GM13977 (cell line): Measurements from ENCODE around the gene TMF1.

Experiments used
- DNase-seq: peaks from one replicate; pipeline ENCODE4 v3.0.0; 2012; ENCODE audit warnings: low spot score
- in situ Hi-C: fragments of 300-500 bp; cut with MboI; formaldehyde crosslinking; loops from one replicate; pipeline ENCODE4 v1.12.0; 2022; ENCODE audit warnings: low sequenced_read_pairs, low pct_unique_long_range_greater_than_20kb, mixed read lengths, inconsistent platforms; ENCODE audit not compliant: unreplicated experiment
- TF ChIP-seq, protein P1 (sequence below): IDR thresholded peaks from 2 replicates; pipeline ENCODE4 v1.5.1; 2012; ENCODE audit warnings: mild to moderate bottlenecking, control low read depth; ENCODE audit not compliant: insufficient read depth; ENCODE audit errors: extremely low read depth, missing control alignments

The TMF1 gene

GRCh38 chr3:69058947-69059224 lies 6.8 kb upstream of the TMF1 start:
- TF ChIP-seq, protein P1, sequence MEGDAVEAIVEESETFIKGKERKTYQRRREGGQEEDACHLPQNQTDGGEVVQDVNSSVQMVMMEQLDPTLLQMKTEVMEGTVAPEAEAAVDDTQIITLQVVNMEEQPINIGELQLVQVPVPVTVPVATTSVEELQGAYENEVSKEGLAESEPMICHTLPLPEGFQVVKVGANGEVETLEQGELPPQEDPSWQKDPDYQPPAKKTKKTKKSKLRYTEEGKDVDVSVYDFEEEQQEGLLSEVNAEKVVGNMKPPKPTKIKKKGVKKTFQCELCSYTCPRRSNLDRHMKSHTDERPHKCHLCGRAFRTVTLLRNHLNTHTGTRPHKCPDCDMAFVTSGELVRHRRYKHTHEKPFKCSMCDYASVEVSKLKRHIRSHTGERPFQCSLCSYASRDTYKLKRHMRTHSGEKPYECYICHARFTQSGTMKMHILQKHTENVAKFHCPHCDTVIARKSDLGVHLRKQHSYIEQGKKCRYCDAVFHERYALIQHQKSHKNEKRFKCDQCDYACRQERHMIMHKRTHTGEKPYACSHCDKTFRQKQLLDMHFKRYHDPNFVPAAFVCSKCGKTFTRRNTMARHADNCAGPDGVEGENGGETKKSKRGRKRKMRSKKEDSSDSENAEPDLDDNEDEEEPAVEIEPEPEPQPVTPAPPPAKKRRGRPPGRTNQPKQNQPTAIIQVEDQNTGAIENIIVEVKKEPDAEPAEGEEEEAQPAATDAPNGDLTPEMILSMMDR = no peak
- in situ Hi-C loops = no loop called here
- no peak for DNase-seq

DNA sequence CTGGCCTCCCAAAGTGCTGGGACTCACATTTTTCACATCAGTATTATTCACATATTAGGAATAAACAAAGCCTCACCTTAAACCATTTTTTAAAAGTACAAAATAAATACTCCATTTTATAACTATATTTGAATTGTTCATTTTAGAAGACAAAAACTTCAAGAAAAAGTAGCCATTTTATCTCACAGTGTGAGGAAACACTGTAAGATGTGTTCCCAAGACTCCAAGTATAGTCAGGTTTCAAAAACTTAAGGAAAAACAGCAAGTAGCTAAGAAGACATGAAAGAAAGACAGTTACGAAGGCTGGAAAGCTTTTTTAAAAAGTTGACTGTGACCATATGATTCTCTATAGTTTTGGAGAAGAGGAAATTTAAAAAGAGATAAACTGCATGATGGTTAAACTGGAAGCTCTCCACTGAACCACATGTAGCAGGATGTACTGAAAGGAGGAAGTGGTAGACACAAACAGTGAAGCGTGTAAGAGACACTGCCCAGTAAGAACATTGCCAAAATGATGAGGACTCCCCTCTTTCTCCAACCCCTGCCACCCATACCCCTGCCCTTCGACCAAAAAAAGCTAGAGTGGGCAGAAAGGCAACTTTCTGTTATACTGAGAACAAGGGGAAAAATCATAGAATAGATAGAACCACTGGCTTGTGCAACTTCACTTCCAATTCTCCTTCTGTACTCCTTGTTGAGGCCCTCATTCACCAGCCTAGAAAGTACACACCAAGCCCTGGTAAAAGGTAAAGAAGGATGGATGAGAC lies 6.2 kb upstream of the TMF1 start:
- TF ChIP-seq, protein P1 = no peak
- no peak for DNase-seq
- in situ Hi-C loops = no loop called here

DNA sequence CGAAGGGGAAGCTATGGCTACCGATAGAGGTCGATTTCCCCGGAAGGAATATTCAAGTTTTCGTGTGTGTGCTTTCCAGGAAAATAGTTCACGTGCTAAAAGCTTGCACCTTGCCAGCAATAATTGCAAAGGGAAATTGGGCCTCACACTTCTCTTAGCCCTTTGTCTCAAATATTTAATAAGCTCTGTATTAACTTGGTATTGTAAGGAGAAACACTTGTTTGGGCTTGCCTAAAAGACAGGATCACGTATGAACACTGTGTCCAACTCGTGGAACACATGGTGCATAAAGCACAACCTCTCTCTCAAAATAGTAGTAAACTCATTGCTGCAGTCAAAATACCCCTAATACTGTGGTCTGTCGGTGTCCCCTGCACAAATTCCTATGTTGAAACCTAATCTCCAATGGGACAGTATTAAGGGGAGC lies 352 bp upstream of the TMF1 start:
- in situ Hi-C loops = no loop called here
- TF ChIP-seq, protein P1 = no peak
- no peak for DNase-seq

DNA sequence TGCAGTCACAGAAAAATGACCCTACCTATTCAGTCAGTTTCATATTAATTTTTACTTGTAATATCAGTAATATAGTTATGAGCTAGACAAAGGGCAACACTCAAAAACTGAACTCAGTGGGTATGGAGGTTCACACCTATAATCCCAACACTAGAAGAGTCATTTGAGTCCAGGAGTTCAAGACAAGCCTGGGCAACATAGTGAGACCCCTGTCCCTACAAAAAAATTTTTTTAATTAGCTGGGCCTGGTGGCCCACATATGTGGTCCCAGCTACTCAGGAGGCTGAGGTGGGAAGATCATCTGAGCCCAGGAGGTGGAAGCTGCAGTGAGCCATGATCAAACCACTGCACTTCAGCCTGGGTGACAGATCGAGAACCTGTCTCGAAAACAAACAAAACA lies 3.1 kb downstream of the TMF1 start:
- TF ChIP-seq, protein P1 = no peak
- DNase-seq = no peak
- in situ Hi-C loops = no loop called here

DNA sequence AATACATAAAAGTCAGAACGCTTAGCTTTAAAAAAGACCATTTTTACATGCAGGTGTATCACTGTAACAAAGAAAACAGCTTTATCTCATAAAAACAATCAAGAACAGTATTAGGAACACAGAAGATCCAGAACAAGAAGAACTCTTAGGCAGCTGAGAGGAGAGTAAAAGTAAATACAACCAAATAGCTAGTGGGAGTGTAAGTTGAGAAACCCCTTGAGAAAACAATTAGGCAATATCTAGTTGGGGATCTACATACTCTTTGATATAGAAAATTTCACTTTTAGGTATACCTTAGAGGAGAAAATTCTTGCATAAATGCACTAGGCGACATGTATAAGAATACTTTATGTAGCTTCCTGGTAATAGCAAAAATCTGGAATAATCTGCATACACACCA lies 7.5 kb downstream of the TMF1 start:
- in situ Hi-C loops = no loop called here
- TF ChIP-seq, protein P1 = no peak
- no peak for DNase-seq

GRCh38 chr3:69033470-69033869 lies 18.7 kb downstream of the TMF1 start:
- TF ChIP-seq, protein P1 = no peak
- no peak for DNase-seq
- in situ Hi-C loops = no loop called here
